B cell (primary cell): ENCODE measurements around the gene CMIP. TPM values are rescaled to one million over a fixed set of nuclear protein-coding genes. Genes with fewer than 3 reads are reported as not detected.

Source experiments
- ATAC-seq: fragments of 200-7000 bp; cut with Tn5 transposase; one replicate; pipeline ENCODE4 v1.10.0; 2021; ENCODE audit warnings: low read depth, mild to moderate bottlenecking, moderate number of reproducible peaks, moderate library complexity
- CTCF ChIA-PET: fragments of 350-600 bp; sonication (Branson Sonifier 250); formaldehyde crosslinking; loops from one replicate; lab custom pipeline; 2021; ENCODE audit warnings: antibody characterized with exemption, inconsistent platforms; lab: Charles Lee
- POLR2A ChIA-PET: fragments of 350-600 bp; sonication (Branson Sonifier 250); formaldehyde crosslinking; loops from one replicate; lab custom pipeline; 2021; ENCODE audit warnings: antibody characterized with exemption; lab: Charles Lee
- DNase-seq: peaks from one replicate; pipeline ENCODE4 v3.0.0; 2013
- H2AFZ ChIP-seq: 2 replicates; pipeline ENCODE4 v1.6.1; 2012; ENCODE audit warnings: mild to moderate bottlenecking, low read depth, low read length; ENCODE audit not compliant: insufficient read depth, poor library complexity, severe bottlenecking
- H3K27ac ChIP-seq, 2 donors: 1 replicate in 1 of 2; 2 replicates in 1 of 2; pipeline ENCODE4 v1.5.1; 2012 to 2013; ENCODE audit warnings: low read length in 2 of 2, mild to moderate bottlenecking in 2 of 2, moderate library complexity in 1 of 2
- H3K27me3 ChIP-seq, 4 experiments: fragments of 200-600 bp in 1 of 4; sonication (generic) in 1 of 4; replicated peaks in 1 of 4; 1 replicate in 2 of 4; 2 replicates in 2 of 4; pipeline versions ENCODE4 v1.6.1 to v1.7.0; 2013 to 2016; ENCODE audit warnings: low read length in 3 of 4, mild to moderate bottlenecking in 2 of 4, mixed read lengths in 1 of 4, moderate library complexity in 1 of 4; ENCODE audit not compliant: insufficient read depth in 4 of 4, control insufficient read depth in 3 of 4; ENCODE audit errors: control extremely low read depth in 1 of 4
- H3K36me3 ChIP-seq, 2 experiments: replicated peaks in 1 of 2; 1 replicate in 1 of 2; 2 replicates in 1 of 2; pipeline versions ENCODE4 v1.6.1 to v1.7.1; 2013; ENCODE audit warnings: low read length in 1 of 2; ENCODE audit not compliant: insufficient read depth in 2 of 2, control insufficient read depth in 1 of 2; ENCODE audit errors: control extremely low read depth in 1 of 2, extremely low read depth in 1 of 2
- H3K4me1 ChIP-seq, 2 donors: fragments of 200-600 bp in 1 of 2; sonication (generic) in 1 of 2; 1 replicate in 1 of 2; 2 replicates in 1 of 2; pipeline versions ENCODE4 v1.5.1 to v1.6.1; 2013 to 2017; ENCODE audit warnings: low read length in 2 of 2; ENCODE audit not compliant: control insufficient read depth in 2 of 2, insufficient read depth in 2 of 2
- H3K4me2 ChIP-seq: replicated peaks from 2 replicates; pipeline ENCODE3; 2012; ENCODE audit warnings: mild to moderate bottlenecking, low read depth, low read length; ENCODE audit not compliant: poor library complexity, severe bottlenecking
- H3K4me3 ChIP-seq, 5 experiments: fragments of 200-600 bp in 1 of 5; sonication (generic) in 1 of 5; 1 replicate in 3 of 5; 2 replicates in 2 of 5; pipeline versions ENCODE4 v1.5.1 to v1.7.0; 2011 to 2016; ENCODE audit warnings: low read length in 4 of 5, mild to moderate bottlenecking in 4 of 5, low read depth in 2 of 5, control low read depth in 1 of 5, moderate library complexity in 1 of 5; ENCODE audit not compliant: insufficient read depth in 1 of 5; ENCODE audit errors: control extremely low read depth in 1 of 5, extremely low read depth in 1 of 5
- H3K79me2 ChIP-seq: fragments of 200-600 bp; sonication (generic); one replicate; pipeline ENCODE4 v1.6.0; 2016; ENCODE audit warnings: low read length; ENCODE audit not compliant: control insufficient read depth, insufficient read depth
- H3K9ac ChIP-seq: fragments of 200-600 bp; sonication (generic); 2 replicates; pipeline ENCODE4 v1.6.1; 2017; ENCODE audit warnings: mild to moderate bottlenecking, low read length, moderate library complexity
- H3K9me3 ChIP-seq, 3 donors: one replicate each; pipeline versions ENCODE4 v1.6.1 to v1.7.1; 2013; ENCODE audit warnings: low read length in 2 of 3; ENCODE audit not compliant: control insufficient read depth in 2 of 3, insufficient read depth in 1 of 3; ENCODE audit errors: control extremely low read depth in 1 of 3
- H4K20me1 ChIP-seq: 2 replicates; pipeline ENCODE4 v1.6.0; 2012; ENCODE audit warnings: mild to moderate bottlenecking, low read length; ENCODE audit not compliant: insufficient read depth, control insufficient read depth, poor library complexity, severe bottlenecking
- H3K27ac Mint-ChIP-seq: one replicate; pipeline ENCODE4 v1.8.0; 2021; ENCODE audit warnings: mixed read lengths
- H3K27me3 Mint-ChIP-seq: one replicate; pipeline ENCODE4 v1.8.0; 2021; ENCODE audit warnings: mixed read lengths
- H3K4me1 Mint-ChIP-seq: one replicate; pipeline ENCODE4 v1.8.0; 2021; ENCODE audit warnings: mixed read lengths
- H3K4me3 Mint-ChIP-seq: one replicate; pipeline ENCODE4 v1.8.0; 2021; ENCODE audit warnings: mixed read lengths
- H3K9me3 Mint-ChIP-seq: one replicate; pipeline ENCODE4 v1.8.0; 2022; ENCODE audit warnings: mixed read lengths; ENCODE audit not compliant: insufficient read depth
- CTCF ChIP-seq: fragments of 200-600 bp; IDR thresholded peaks from one replicate; pipeline ENCODE4 v1.8.0; 2022; ENCODE audit warnings: antibody characterized with exemption, mild to moderate bottlenecking
- EZH2 ChIP-seq: IDR thresholded peaks from 2 replicates; pipeline ENCODE4 v1.6.1; 2012; ENCODE audit warnings: borderline replicate concordance, low read depth, mild to moderate bottlenecking, moderate library complexity, low read length; ENCODE audit not compliant: insufficient read depth, poor library complexity, severe bottlenecking
- whole genome bisulfite sequencing: methylation state at CpG from one replicate; pipeline ENCODE4 v1.1.5; 2013; ENCODE audit warnings: missing lambda C conversion rate; ENCODE audit not compliant: insufficient coverage; 5-methylcytosine and 5-hydroxymethylcytosine counted together
- intact Hi-C: fragments of 100-400 bp; cut with micrococcal nuclease; formaldehyde crosslinking; loops from one replicate; pipeline ENCODE4 v1.10.0; 2022
- polyA plus RNA-seq: library from polyadenylated mRNA; depleted of rRNA; stranded (reverse); fragments of >200 nt; gene quantifications from 2 replicates; pipeline ENCODE4 v1.2.3, GENCODE V29; 2012
- total RNA-seq, 2 donors: library from RNA; stranded (reverse); fragments of 120-200 nt in 1 of 2; gene quantifications; 1 replicate in 1 of 2; 2 replicates in 1 of 2; pipeline versions ENCODE4 v1.2.3 to v1.2.4, GENCODE V29; 2013 to 2022

The CMIP gene
- total and polyA plus RNA-seq, 2 donors (not counting 1 experiment from before 2014, with no cell fraction given): 27.1 to 155 TPM

GRCh38 chr16:81716478-81717225 lies 272.0 kb downstream of the CMIP start:
- Histone ChIP-seq H3K4me3 (peak overlapping the region in 1 of 5 experiments; percentile 40), H3K27me3 (no peaks in the 10 kb centered on the region), H3K27ac (peak overlapping the region; percentile 65 to 86), H3K9ac (peak overlapping the region; percentile 58), H3K4me1 (peaks cover 42 to 57% of the 10 kb centered on the region in 2 donors), H2AFZ (no peak overlapping the region), H3K79me2 (no peaks in the 10 kb centered on the region), H4K20me1 (no peaks in the 10 kb centered on the region), H3K9me3 (peaks cover 1 to 16% (median 15%) of the 10 kb centered on the region in 3 donors), H3K36me3 (no peaks in the 10 kb centered on the region), H3K4me2 (peak overlapping the region; percentile 77)
- ChIA-PET CTCF (interaction anchor here (0.7 to 1.6 kb wide), 5 partner anchors 35 to 353 kb away, joined by 3 to 4 read pairs (median 3); no protein-coding TSS in a partner anchor), POLR2A (interaction anchor here (0.6 kb wide), 1 partner anchor 136 kb away, joined by 3 read pairs; no protein-coding TSS in a partner anchor)
- Mint-ChIP-seq H3K4me1 (peaks cover 50% of the 10 kb centered on the region), H3K4me3 (peak overlapping the region; percentile 90), H3K9me3 (peaks cover 6% of the 10 kb centered on the region), H3K27me3 (no peaks in the 10 kb centered on the region), H3K27ac (peak overlapping the region; percentile 89)
- no peak for TF ChIP-seq EZH2
- 61% methylated on average over 2 of the region's 10 CpGs for WGBS
- peak; percentile 28 for ATAC-seq
- peak; percentile 49 for DNase-seq
- intact Hi-C loops: loop anchor here (5.0 kb wide), 1 partner anchor 214 kb away; no protein-coding TSS in a partner anchor

DNA sequence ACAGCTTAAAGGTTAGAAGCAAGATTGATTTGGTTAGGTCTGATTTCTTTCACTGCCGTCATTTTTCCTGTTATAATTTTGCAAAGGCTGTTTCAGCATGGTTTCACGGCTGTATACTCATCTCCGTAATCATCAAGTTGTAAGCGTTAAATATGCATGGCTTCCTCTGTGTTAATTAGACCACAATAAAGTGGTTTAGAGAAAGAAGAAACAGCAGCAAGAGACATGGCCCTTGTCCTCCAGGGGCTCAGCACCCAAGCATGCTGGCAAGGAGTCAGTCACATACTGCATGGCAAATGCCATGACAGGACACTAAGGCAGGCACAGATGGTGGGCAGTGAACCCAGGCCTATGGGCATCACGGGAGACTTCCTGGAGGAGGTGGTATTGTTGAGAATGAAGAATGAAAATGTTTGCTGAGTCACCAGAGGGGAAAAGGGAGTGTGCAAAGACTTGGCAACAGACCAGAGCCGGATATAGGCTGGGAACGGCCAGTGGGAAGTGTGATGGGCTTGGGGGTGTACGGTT lies 273.1 kb downstream of the CMIP start:
- Mint-ChIP-seq H3K27me3 (no peaks in the 10 kb centered on the region), H3K9me3 (peaks cover 8% of the 10 kb centered on the region), H3K27ac (peak overlapping the region; percentile 57), H3K4me1 (peaks cover 50% of the 10 kb centered on the region), H3K4me3 (peak overlapping the region; percentile 29)
- no peaks in the 10 kb centered on the region for H4K20me1 ChIP-seq
- H3K4me1 ChIP-seq: peaks cover 42 to 57% of the 10 kb centered on the region in 2 donors
- CTCF ChIA-PET: interaction anchor here (0.7 to 2.0 kb wide), 7 partner anchors 20 to 354 kb away, joined by 3 to 10 read pairs (median 4); no protein-coding TSS in a partner anchor
- DNase-seq: no peak
- H3K27me3 ChIP-seq: no peaks in the 10 kb centered on the region
- no peak overlapping the region for H2AFZ ChIP-seq
- no peak overlapping the region for H3K4me3 ChIP-seq
- H3K9me3 ChIP-seq: peaks cover 1 to 25% (median 23%) of the 10 kb centered on the region in 3 donors
- peak overlapping the region; percentile 13 for H3K4me2 ChIP-seq
- intact Hi-C loops: loop anchor here (5.0 kb wide), 1 partner anchor 215 kb away; no protein-coding TSS in a partner anchor
- POLR2A ChIA-PET: no interaction called here
- H3K36me3 ChIP-seq: no peaks in the 10 kb centered on the region
- H3K27ac ChIP-seq: no peak overlapping the region
- WGBS: 46% methylated on average over 6 of the region's 8 CpGs
- TF ChIP-seq EZH2: no peak
- TF ChIP-seq CTCF: no peak
- no peak for ATAC-seq
- H3K79me2 ChIP-seq: no peaks in the 10 kb centered on the region
- H3K9ac ChIP-seq: no peak overlapping the region
